IMR-90 (cell line): ENCODE results near the gene SPARC. TPM values are rescaled to one million over a fixed set of nuclear protein-coding genes. Genes with fewer than 3 reads are reported as not detected.

Experiments
- ATAC-seq: fragments of 200-7000 bp; cut with Tn5 transposase; 2 replicates; pipeline ENCODE4 v1.9.1; 2020; ENCODE audit warnings: low read depth, mild to moderate bottlenecking, moderate library complexity
- BruUV-seq: library from RNA; stranded (reverse); fragments of 400-500 nt; replicated peaks from 2 replicates; lab custom pipeline; 2021; lab: Mats Ljungman, UMichigan
- CTCF ChIA-PET: fragments of 300-600 bp; formaldehyde crosslinking; extraction: SDS; loops from one replicate; lab custom pipeline; 2021; ENCODE audit warnings: antibody characterized with exemption; lab: Yijun Ruan, JAX
- POLR2A ChIA-PET: fragments of 300-600 bp; sonication (Branson Sonifier 250); formaldehyde crosslinking; loops from one replicate; lab custom pipeline; 2022; ENCODE audit warnings: antibody characterized with exemption; ENCODE audit not compliant: unreplicated experiment; lab: Charles Lee
- DNase-seq: peaks from one replicate; pipeline ENCODE4 v3.0.0; 2013
- H2AFZ ChIP-seq: replicated peaks from 2 replicates; pipeline ENCODE3; 2013; ENCODE audit warnings: low read length, mild to moderate bottlenecking; ENCODE audit not compliant: poor library complexity
- H2AK5ac ChIP-seq: 2 replicates; pipeline ENCODE4 v1.6.1; 2013; ENCODE audit warnings: low read depth, low read length, inconsistent platforms
- H2AK9ac ChIP-seq: replicated peaks from 2 replicates; pipeline ENCODE3; 2013; ENCODE audit warnings: mild to moderate bottlenecking, low read depth, low read length, moderate library complexity; ENCODE audit not compliant: poor library complexity
- H2BK120ac ChIP-seq: 2 replicates; pipeline ENCODE4 v1.6.1; 2013; ENCODE audit warnings: low read depth, low read length, inconsistent platforms
- H2BK15ac ChIP-seq: 3 replicates; pipeline ENCODE4 v1.6.1; 2013; ENCODE audit warnings: low read depth, low read length, inconsistent platforms
- H2BK20ac ChIP-seq: 2 replicates; pipeline ENCODE4 v1.6.1; 2013; ENCODE audit warnings: low read depth, mild to moderate bottlenecking, inconsistent platforms, low read length, moderate library complexity
- H2BK5ac ChIP-seq: 2 replicates; pipeline ENCODE4 v1.6.1; 2013; ENCODE audit warnings: mild to moderate bottlenecking, low read depth, low read length, inconsistent platforms; ENCODE audit not compliant: poor library complexity, severe bottlenecking
- H3K14ac ChIP-seq: replicated peaks from 2 replicates; pipeline ENCODE4 v1.6.1; 2013; ENCODE audit warnings: low read depth, low read length, inconsistent platforms
- H3K18ac ChIP-seq: 2 replicates; pipeline ENCODE4 v1.6.1; 2013; ENCODE audit warnings: low read depth, low read length, control low read depth
- H3K23ac ChIP-seq: 2 replicates; pipeline ENCODE4 v1.6.1; 2013; ENCODE audit warnings: low read depth, low read length, inconsistent platforms
- H3K27ac ChIP-seq: 2 replicates; pipeline ENCODE4 v1.5.1; 2013; ENCODE audit warnings: mild to moderate bottlenecking, control low read depth, low read length; ENCODE audit not compliant: insufficient read depth
- H3K27me3 ChIP-seq: 2 replicates; pipeline ENCODE4 v1.6.1; 2013; ENCODE audit warnings: low read length; ENCODE audit not compliant: control insufficient read depth, insufficient read depth
- H3K36me3 ChIP-seq: 2 replicates; pipeline ENCODE4 v1.6.1; 2013; ENCODE audit warnings: low read length, mixed read lengths; ENCODE audit not compliant: control insufficient read depth, insufficient read depth
- H3K4ac ChIP-seq: 2 replicates; pipeline ENCODE4 v1.6.1; 2013; ENCODE audit warnings: low read depth, low read length, inconsistent platforms
- H3K4me1 ChIP-seq: 2 replicates; pipeline ENCODE4 v1.6.1; 2013; ENCODE audit warnings: low read length, mixed read lengths; ENCODE audit not compliant: control insufficient read depth, insufficient read depth
- H3K4me2 ChIP-seq: 2 replicates; pipeline ENCODE4 v1.6.1; 2013; ENCODE audit warnings: low read depth, mild to moderate bottlenecking, control low read depth, low read length, moderate library complexity
- H3K4me3 ChIP-seq: 2 replicates; pipeline ENCODE4 v1.5.1; 2013; ENCODE audit warnings: low read depth, mild to moderate bottlenecking, control low read depth, low read length, moderate library complexity; ENCODE audit not compliant: insufficient read depth
- H3K56ac ChIP-seq: 2 replicates; pipeline ENCODE4 v1.6.1; 2013; ENCODE audit warnings: low read length, inconsistent platforms; ENCODE audit not compliant: insufficient read depth; ENCODE audit errors: extremely low read depth
- H3K79me1 ChIP-seq, 2 experiments: 2 replicates each; pipeline ENCODE4 v1.6.1; 2013; ENCODE audit warnings: low read length in 2 of 2, inconsistent platforms in 1 of 2, low read depth in 1 of 2
- H3K9ac ChIP-seq: 2 replicates; pipeline ENCODE4 v1.6.1; 2013; ENCODE audit warnings: low read depth, low read length, control low read depth
- H3K9me1 ChIP-seq: 2 replicates; pipeline ENCODE4 v1.6.1; 2013; ENCODE audit warnings: low read length, inconsistent platforms; ENCODE audit not compliant: insufficient read depth
- H3K9me3 ChIP-seq: 2 replicates; pipeline ENCODE4 v1.6.1; 2013; ENCODE audit warnings: low read length; ENCODE audit not compliant: control insufficient read depth, insufficient read depth
- H4K20me1 ChIP-seq: 2 replicates; pipeline ENCODE4 v1.6.1; 2013; ENCODE audit warnings: low read length, inconsistent platforms; ENCODE audit not compliant: insufficient read depth
- H4K5ac ChIP-seq: 2 replicates; pipeline ENCODE4 v1.6.1; 2013; ENCODE audit warnings: mild to moderate bottlenecking, low read depth, low read length, control low read depth
- H4K8ac ChIP-seq, 2 experiments: 2 replicates each; pipeline ENCODE4 v1.6.1; 2013; ENCODE audit warnings: low read depth in 2 of 2, low read length in 2 of 2, control low read depth in 1 of 2, inconsistent platforms in 1 of 2
- H4K91ac ChIP-seq: 2 replicates; pipeline ENCODE4 v1.6.1; 2013; ENCODE audit warnings: low read depth, low read length, inconsistent platforms; ENCODE audit not compliant: insufficient read depth
- CEBPB ChIP-seq: IDR thresholded peaks from 2 replicates; pipeline ENCODE4 v1.6.1; 2012; ENCODE audit warnings: low read depth, low read length, improper control_type of control experiment
- MXI1 ChIP-seq: IDR thresholded peaks from 2 replicates; pipeline ENCODE4 v1.6.1; 2012; ENCODE audit warnings: low read depth, mild to moderate bottlenecking, low read length, moderate library complexity, borderline replicate concordance
- RFX5 ChIP-seq: IDR thresholded peaks from 2 replicates; pipeline ENCODE4 v1.8.0; 2012; ENCODE audit warnings: low read depth, mild to moderate bottlenecking, low read length, moderate library complexity
- WGBS, 2 experiments: methylation state at CpG; one replicate each; pipeline versions ENCODE4 v1.1.5 to v1.1.7; 2013; ENCODE audit warnings: missing lambda C conversion rate in 2 of 2; ENCODE audit not compliant: insufficient read length in 1 of 2; ENCODE audit errors: extremely low coverage in 2 of 2; 5-methylcytosine and 5-hydroxymethylcytosine counted together
- dilution Hi-C: fragments of 300-500 bp; cut with HindIII; formaldehyde crosslinking; loops from one replicate; pipeline ENCODE4 v1.14.3; 2018; ENCODE audit warnings: low sequenced_read_pairs; ENCODE audit not compliant: unreplicated experiment
- in situ Hi-C: fragments of 300-500 bp; cut with MboI; formaldehyde crosslinking; loops from 3 replicates; pipeline ENCODE4 v1.14.3; 2019; ENCODE audit warnings: low sequenced_read_pairs, inconsistent platforms, mixed read lengths
- intact Hi-C: fragments of 100-400 bp; cut with micrococcal nuclease; formaldehyde crosslinking; loops from 2 replicates; pipeline ENCODE4 v1.10.0; 2022
- polyA plus RNA-seq, 3 experiments: library from polyadenylated mRNA; depleted of rRNA; stranded (reverse); fragments of >200 nt; gene quantifications; 2 replicates each; pipeline ENCODE4 v1.2.3, GENCODE V29; 2012; ENCODE audit warnings: low replicate concordance in 1 of 3
- total RNA-seq: library from RNA; depleted of rRNA; stranded (reverse); fragments of >200 nt; gene quantifications from 2 replicates; pipeline ENCODE4 v1.2.3, GENCODE V29; 2012
- TF ChIP-seq, protein P1 (sequence below): conservative IDR thresholded peaks from 2 replicates; pipeline ENCODE4 v1.5.1; 2012; ENCODE audit warnings: mild to moderate bottlenecking, low read depth, low read length, improper control_type of control experiment

Gene SPARC
- total and polyA plus RNA-seq, 2 of the 4 experiments (the other 2 are of a cell fraction), result 1,186 to 4,692 TPM

DNA sequence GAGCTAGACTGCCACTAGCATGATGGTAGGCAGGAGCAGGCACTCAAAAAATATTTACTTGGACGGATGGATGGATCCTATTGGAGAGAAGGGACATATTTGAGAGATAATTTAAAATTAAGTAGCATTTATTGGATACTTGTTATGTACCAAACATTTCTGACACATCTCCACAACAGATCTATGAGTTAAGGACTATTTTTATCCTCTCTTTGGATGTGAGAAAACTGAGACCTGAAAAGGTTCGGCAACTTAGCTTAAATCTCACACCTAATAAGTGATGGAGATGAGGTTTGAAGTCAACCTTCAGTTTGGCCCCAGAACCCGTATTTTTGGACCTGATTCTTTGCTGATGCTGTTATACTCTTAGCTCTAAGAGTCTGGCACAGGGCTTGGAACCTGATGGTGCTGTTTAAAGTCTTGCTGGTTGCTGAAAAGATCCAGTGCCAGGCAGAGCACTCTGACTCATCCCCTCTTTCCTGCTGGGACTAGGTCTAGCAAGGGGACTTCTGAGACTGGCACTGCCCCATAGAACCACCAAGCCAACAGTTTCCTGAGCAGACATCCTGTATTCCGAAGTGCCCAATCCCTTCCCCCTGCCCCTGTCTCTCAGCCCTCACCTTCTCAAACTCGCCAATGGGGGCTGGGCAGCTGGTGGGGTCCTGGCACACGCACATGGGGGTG lies 15.6 kb downstream of the SPARC start:
- peak; percentile 5 for ATAC-seq
- POLR2A ChIA-PET, result interaction anchor here (1.0 to 3.4 kb wide), 5 partner anchors 8 to 69 kb away, joined by 3 to 22 read pairs (median 4); partner anchors contain the start of gene SPARC
- in situ Hi-C loops (no loop called here), dilution Hi-C loops (no loop called here), intact Hi-C loops (no loop called here)
- Histone ChIP-seq H3K23ac (0 out of 2 replicates have a peak overlapping the region, but pooled peaks have one; percentile 41), H3K4me1 (peaks cover 50% of the 10 kb centered on the region), H2BK15ac (no peak overlapping the region), H4K91ac (no peak overlapping the region), H2AFZ (peak overlapping the region; percentile 9), H3K4ac (peak overlapping the region; percentile 63; the same call in 1 of the 2 replicates), H2AK5ac (peak overlapping the region; percentile 72), H2BK5ac (peak overlapping the region; percentile 78), H3K9ac (peak overlapping the region; percentile 13), H4K20me1 (peaks cover 99% of the 10 kb centered on the region), H3K9me3 (no peaks in the 10 kb centered on the region), H3K56ac (no peak overlapping the region), H3K18ac (peak overlapping the region; percentile 11; the same call in 1 of the 2 replicates), H2BK120ac (no peak overlapping the region), H4K8ac (0 out of 4 replicates have a peak overlapping the region, but pooled peaks of 1 of the 2 experiments have one; percentile 37), H2AK9ac (peak overlapping the region; percentile 11), H2BK20ac (no peak overlapping the region), H3K36me3 (peaks cover 90% of the 10 kb centered on the region), H3K79me1 (peaks cover 48 to 95% of the 10 kb centered on the region in 2 experiments), H3K4me3 (no peak overlapping the region), H3K4me2 (no peak overlapping the region), H3K14ac (0 out of 2 replicates have a peak overlapping the region, but pooled peaks have one; percentile 8), H4K5ac (peak overlapping the region; percentile 14; the same call in 1 of the 2 replicates), H3K9me1 (peaks cover 39% of the 10 kb centered on the region), H3K27me3 (no peaks in the 10 kb centered on the region), H3K27ac (peak overlapping the region; percentile 81)
- DNase-seq, result peak; percentile 61
- no TSS peak for BruUV-seq
- CTCF ChIA-PET, result interaction anchor here (0.8 to 1.4 kb wide), 4 partner anchors 12 to 70 kb away, joined by 3 to 5 read pairs (median 4); no protein-coding TSS in a partner anchor
- 83% methylated on average over 1 of the region's 6 CpGs; no CpG with 5 or more reads in 1 of the 2 experiments for WGBS, 2 experiments
- no peak for TF ChIP-seq CEBPB
- TF ChIP-seq, protein P1, sequence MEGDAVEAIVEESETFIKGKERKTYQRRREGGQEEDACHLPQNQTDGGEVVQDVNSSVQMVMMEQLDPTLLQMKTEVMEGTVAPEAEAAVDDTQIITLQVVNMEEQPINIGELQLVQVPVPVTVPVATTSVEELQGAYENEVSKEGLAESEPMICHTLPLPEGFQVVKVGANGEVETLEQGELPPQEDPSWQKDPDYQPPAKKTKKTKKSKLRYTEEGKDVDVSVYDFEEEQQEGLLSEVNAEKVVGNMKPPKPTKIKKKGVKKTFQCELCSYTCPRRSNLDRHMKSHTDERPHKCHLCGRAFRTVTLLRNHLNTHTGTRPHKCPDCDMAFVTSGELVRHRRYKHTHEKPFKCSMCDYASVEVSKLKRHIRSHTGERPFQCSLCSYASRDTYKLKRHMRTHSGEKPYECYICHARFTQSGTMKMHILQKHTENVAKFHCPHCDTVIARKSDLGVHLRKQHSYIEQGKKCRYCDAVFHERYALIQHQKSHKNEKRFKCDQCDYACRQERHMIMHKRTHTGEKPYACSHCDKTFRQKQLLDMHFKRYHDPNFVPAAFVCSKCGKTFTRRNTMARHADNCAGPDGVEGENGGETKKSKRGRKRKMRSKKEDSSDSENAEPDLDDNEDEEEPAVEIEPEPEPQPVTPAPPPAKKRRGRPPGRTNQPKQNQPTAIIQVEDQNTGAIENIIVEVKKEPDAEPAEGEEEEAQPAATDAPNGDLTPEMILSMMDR, result no peak
- no peak for TF ChIP-seq MXI1
- TF ChIP-seq RFX5, result no peak
